WERI-Rb-1 (cell line): Measurements from ENCODE around the gene KRTAP4-4.
"Not testable (repeated sequence)": the region's sequence is repeated elsewhere in the genome, so short reads cannot be mapped to it uniquely, and the experiment has no call there.

Experiments used
- DNase-seq: peaks from one replicate; pipeline ENCODE4 v3.0.0-alpha.2; 2020
- H3K27ac ChIP-seq: fragments of 250-450 bp; sonication (Bioruptor Pico); 2 replicates; pipeline ENCODE4 v1.5.1; 2020; ENCODE audit warnings: mild to moderate bottlenecking, moderate library complexity
- H3K27me3 ChIP-seq: fragments of 250-450 bp; sonication (Bioruptor Pico); 2 replicates; pipeline ENCODE4 v1.5.1; 2021; ENCODE audit warnings: mild to moderate bottlenecking, low read depth, moderate library complexity; ENCODE audit not compliant: insufficient read depth, severe bottlenecking
- H3K36me3 ChIP-seq: fragments of 250-450 bp; sonication (Bioruptor Pico); 2 replicates; pipeline ENCODE4 v1.5.1; 2020; ENCODE audit warnings: mild to moderate bottlenecking, moderate library complexity
- H3K4me3 ChIP-seq: 2 replicates; pipeline ENCODE4 v1.5.1; 2011; ENCODE audit warnings: low read depth, mild to moderate bottlenecking, control low read depth, low read length
- H3K9me3 ChIP-seq: fragments of 250-450 bp; sonication (Bioruptor Pico); 2 replicates; pipeline ENCODE4 v1.5.1; 2021; ENCODE audit warnings: mild to moderate bottlenecking, moderate library complexity; ENCODE audit not compliant: severe bottlenecking
- CTCF ChIP-seq: IDR thresholded peaks from 2 replicates; pipeline ENCODE4 v1.5.1; 2011; ENCODE audit warnings: low read depth, mild to moderate bottlenecking, control low read depth, inconsistent platforms, low read length

Gene KRTAP4-4

GRCh38 chr17:41153856-41154255 lies 6.7 kb downstream of the KRTAP4-4 start:
- Histone ChIP-seq H3K36me3 (no peaks in the 10 kb centered on the region), H3K27ac (no peak overlapping the region), H3K27me3 (peaks cover 91% of the 10 kb centered on the region), H3K9me3 (no peaks in the 10 kb centered on the region), H3K4me3 (no peak overlapping the region)
- TF ChIP-seq CTCF: no peak
- no peak for DNase-seq

DNA sequence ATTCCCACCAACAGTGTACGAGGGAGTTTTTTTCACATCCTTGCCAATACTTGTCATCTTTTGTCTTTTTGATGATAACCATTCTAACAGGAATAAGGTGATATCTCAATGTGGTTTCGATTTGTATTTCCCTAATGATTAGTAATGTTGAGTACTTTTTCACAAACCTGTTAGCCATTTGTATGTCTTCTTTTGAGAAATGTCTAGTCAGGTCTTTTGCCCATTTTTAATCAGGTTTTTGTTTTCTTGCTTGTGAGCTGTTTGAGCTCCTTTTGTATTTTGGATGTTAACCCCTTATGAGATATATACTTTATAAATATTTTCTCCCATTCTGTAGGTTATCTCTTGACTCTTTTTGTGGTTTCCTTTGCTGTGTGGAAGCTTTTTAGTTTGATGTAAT lies 9.0 kb downstream of the KRTAP4-4 start:
- Histone ChIP-seq H3K27me3 (peaks cover 90% of the 10 kb centered on the region), H3K27ac (no peak overlapping the region), H3K9me3 (no peaks in the 10 kb centered on the region), H3K4me3 (no peak overlapping the region), H3K36me3 (no peaks in the 10 kb centered on the region)
- DNase-seq: no peak
- no peak for TF ChIP-seq CTCF

GRCh38 chr17:41150026-41150425 lies 10.5 kb downstream of the KRTAP4-4 start:
- no peak for TF ChIP-seq CTCF
- no peak overlapping the region for H3K27ac ChIP-seq
- H3K27me3 ChIP-seq: peaks cover 90% of the 10 kb centered on the region
- no peaks in the 10 kb centered on the region for H3K36me3 ChIP-seq
- H3K9me3 ChIP-seq: no peaks in the 10 kb centered on the region
- no peak overlapping the region for H3K4me3 ChIP-seq
- DNase-seq: no peak

- Histone ChIP-seq H3K9me3 (no peaks in the 10 kb centered on the region), H3K4me3 (no peak within 1 kb of the TSS), H3K27ac (no peak within 1 kb of the TSS), H3K36me3 (no peaks in the 10 kb centered on the region), H3K27me3 (peaks cover 90% of the 10 kb centered on the region)
- TF ChIP-seq CTCF: no peak
- DNase-seq: no peak
Measured at GRCh38 chr17:41149652-41149985, 10.9 kb downstream of the KRTAP4-4 start, which contains the start of gene KRTAP4-5. TSS of gene KRTAP4-5 (minus strand) at chr17:41149825. CDS start at chr17:41149767, 58 bp downstream.

DNA sequence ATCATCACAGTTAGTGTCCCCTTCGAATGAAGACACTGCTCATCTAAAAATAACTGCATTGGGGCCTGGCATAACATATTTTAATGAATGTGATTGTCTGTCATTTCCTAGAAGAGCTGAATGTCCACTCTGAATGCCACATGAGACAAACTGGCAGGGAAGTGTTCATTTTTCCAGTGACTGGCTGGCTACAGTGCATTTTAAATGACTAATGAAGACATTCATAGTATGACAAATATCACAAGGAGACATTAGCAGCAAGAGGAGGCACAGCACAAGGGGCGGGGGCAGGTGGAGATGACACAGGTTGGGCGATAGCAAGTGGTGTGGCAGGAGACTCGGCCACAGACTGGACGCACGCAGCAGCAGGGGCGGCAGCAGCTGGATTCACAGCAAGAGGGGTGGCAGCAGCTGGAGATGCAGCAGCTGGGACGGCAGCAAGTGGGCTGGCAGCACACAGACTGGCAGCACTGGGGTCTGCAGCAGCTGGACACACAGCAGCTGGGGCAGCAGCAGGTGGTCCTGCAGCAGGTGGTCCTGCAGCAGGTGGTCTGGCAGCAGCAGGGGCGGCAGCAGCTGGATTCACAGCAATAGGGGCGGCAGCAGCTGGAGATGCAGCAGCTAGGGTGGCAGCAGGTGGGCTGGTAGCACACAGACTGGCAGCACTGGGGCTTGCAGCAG lies 11.4 kb downstream of the KRTAP4-4 start:
- not testable (repeated sequence) for H3K9me3 ChIP-seq, H3K36me3 ChIP-seq, DNase-seq, H3K4me3 ChIP-seq, H3K27ac ChIP-seq
- peaks cover 90% of the 10 kb centered on the region for H3K27me3 ChIP-seq

DNA sequence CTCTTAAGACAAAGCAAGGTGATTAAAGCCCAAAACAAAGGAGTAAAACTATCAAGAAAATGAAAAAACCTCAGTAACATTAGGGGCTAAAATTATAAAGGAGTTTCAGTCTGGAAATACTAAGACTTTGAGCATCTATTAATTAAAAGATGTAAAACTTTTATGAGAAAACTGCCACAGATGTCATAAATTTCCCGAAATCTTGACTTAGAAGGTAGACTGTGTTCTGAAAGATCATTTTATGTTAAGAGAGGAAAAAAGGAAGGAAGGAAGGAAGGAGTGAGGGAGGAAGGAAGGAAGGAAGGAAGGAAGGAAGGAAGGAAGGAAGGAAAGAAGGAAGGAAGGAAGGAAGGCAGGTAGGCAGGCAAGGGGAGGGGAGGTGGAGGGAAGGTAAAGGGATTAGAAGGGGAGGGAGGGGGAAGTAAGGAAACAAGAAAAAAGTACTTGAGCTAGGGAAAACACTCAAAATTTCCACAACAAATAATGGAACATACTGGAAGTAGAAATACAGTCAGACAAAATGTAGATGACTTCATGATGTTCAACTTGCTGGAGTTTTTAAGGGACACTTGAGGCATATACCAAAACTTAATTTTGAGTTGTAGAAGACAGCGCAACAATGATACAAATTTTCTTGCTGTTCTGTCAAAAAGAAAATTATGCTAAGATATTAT lies 12.9 kb downstream of the KRTAP4-4 start:
- no peaks in the 10 kb centered on the region for H3K36me3 ChIP-seq
- no peak for TF ChIP-seq CTCF
- no peaks in the 10 kb centered on the region for H3K9me3 ChIP-seq
- H3K27me3 ChIP-seq: peaks cover 87% of the 10 kb centered on the region
- no peak for DNase-seq
- H3K27ac ChIP-seq: no peak overlapping the region
- H3K4me3 ChIP-seq: no peak overlapping the region
